Activated T-helper 1 cell treated with anti-CD3 and anti-CD28 coated beads, Interleukin-2, amount 50 U/mL, for 16 hours (primary cell): ENCODE data around the gene GADD45GIP1.
"Not testable (repeated sequence)": the region's sequence is repeated elsewhere in the genome, so short reads cannot be mapped to it uniquely, and the experiment has no call there.

Experiments
- DNase-seq, 2 donors: peaks; one replicate each; pipeline ENCODE4 v3.0.0-alpha.2; 2020; ENCODE audit warnings: low read depth in 1 of 2, low spot score in 1 of 2

Gene GADD45GIP1

DNA sequence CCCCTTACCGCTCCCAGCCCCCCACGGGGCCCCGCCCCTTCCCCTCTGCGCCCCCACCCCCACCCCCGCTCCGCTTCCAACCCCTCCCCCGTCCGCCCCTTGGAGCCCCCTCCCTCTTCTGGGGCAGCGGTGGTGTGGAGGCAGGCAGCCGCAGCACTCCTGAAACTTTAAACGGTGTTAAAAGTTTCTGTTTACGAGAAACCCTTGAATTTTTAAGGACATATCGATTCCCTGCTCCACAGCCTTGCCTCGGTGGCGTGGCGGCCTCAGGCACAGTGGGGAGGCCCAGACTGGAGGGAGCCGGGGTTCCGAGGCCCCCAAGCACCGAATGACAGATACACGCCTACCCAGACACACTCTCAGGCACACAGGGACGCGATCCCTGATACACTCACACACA is 33.4 kb upstream of the GADD45GIP1 start:
- no peak for DNase-seq

DNA sequence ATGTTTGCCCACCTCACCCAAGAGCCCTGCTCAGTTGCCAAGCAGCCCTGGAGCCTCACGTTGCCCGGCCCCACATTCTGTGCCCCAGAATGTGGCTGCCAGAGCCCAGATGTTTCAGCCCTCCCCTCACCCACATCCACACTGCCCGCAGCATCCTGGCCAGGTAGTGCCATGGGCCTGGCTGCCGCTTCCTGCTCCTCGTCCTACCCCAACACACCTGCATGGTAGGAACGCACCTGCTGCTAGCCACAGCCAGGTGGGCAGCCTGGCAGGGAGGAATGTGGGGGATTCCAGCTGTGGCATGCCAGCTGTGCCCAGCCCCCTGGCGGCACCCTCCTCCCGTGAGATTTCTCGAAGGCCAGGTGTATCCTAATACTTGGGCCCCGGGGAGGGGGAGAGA is 30.8 kb upstream of the GADD45GIP1 start:
- DNase-seq = no peak

DNA sequence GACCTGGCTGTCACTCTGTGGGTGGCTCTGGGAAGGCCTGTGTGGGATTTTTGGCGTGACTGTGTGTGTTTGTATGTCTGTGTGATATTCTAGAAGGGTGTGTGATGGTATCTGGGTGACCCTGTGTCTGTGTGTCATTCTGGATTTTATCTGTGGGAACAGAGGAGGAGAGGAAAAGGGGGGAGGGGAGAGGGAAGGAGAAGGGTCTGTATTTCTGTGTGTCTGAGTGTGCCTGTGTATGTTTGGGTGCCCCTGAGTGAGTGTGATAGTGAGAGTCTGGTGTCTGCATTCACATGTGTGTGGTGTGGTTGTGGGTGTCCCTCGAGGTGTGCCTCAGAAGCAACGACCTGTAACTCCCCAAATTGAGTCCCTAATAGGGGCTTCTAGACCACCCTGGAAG is 30.2 kb upstream of the GADD45GIP1 start:
- DNase-seq = no peak

DNA sequence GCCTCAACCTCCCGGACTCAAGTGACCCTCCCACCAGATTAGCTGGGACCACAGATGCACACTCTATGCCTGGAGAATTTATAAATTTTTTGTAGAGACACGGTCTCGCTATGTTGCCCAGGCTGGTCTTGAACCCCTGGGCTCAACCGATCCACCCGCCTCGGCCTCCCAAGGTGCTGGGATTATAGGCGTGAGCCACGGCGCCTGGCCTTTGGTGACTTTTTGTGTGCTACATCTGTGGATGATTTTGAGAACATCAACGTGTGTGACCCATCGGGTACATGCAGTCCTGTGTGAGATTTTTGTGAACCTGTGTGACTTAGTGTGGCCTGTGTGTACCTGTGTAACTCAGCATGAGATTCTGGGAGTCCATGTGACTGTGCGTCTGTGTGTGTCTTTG is 29.7 kb upstream of the GADD45GIP1 start:
- DNase-seq = no peak

DNA sequence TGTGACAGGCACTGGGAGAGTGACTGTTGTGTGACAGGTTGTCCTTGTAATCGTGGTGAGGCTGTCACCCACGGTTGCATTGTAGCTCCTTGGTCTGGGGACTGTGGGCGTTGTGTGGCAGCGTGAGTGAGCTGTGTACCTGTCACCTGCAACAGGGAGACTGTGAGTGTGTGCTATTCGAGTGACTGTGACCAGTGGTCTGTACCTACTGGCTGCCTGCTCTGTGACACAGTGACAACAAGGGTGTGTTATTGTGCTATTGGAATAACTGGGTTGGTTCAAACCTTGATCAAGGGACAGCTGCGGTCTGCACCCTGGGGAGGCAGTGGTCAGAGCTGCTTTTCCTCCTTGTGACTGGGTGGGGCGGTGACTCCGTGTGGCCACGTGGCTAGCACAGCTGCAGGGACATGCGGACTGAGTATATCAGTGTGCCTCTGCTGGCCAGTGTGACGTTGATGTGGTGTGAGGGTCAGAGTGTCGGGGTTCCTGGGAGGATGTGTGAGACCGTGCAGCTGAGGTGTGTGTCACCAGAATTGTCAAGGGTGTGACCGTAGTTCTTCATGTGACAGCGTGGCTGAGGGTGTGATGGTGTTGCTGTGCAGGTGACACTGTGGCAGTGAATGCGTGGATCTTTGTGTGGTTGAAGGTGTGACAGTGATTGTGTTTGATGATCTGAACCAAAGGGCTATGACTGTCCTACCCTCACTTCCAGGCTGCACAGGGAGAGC is 28.2 kb upstream of the GADD45GIP1 start:
- DNase-seq = no peak

DNA sequence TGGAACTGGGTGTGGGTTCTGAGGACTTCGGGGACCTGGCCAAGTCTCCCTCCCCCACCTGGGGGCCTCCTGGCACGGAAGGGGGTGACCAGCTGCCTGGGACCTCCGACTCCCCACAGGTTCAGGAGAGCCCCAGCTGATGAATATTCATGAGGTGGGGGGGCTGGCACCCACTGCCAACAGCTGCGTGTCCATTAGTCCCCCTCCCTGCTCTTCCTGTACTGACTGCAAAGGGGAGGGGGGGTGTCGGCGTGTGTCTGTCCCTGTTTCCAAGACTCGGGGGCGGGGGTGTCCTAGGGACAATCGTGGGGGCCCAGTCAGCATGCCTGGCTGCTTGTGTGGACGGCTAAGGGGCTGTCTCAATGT is 27.6 kb upstream of the GADD45GIP1 start:
- no peak for DNase-seq

DNA sequence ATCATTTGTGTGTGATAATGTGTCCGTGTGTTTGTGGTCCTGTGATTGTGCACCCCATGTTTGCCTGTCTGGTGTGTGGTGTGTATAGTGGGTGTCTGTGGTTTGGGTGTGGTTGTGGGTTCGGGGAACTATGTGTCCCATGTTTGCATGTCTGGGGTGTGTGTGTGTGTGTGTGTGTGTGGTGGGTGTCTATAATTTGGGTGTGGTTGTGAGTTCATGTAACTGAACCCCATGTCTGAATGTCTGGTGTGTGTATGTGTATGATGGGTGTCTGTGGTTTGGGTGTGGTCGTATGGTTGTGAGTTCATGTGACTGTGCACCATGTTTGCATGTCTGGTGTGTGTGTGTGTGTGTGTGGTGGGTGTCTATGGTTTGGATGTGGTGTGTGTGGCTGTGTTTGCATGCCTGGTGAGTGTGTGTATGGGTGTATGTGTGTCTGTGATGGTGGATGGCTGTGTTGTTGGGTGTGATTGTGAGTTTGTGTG is 27.2 kb upstream of the GADD45GIP1 start:
- DNase-seq = no peak

DNA sequence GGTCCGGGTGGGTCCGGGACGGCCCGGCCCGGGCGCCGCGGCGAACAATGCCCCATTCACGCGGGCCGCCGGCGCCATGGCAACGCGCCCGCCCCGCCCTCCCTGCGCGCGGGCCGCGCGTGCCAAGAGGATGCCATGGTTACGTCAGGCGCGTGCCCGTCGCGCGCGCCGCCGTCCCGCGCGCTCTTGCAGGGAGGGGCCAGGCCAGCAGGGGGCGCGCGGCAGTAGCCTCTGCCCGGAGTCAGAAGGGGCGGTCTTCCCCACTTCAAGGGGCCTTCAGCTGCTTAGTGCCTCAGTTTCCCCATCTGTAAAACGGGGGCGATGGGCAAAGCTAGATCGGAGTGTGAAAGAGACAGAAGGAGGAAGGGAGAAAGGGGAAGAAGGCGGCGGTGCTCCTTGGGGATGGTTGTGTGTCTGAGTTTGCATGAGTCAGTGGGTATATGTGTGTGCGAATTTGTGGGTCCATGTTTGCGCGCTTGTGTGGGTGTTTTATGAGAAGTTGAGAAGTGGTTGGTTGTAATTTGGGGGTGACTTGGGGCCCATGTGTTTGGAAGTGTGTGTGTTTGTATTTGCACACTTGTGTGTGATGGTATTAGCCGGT is 26.6 kb upstream of the GADD45GIP1 start:
- peak; percentile 71 to 82 for DNase-seq

DNA sequence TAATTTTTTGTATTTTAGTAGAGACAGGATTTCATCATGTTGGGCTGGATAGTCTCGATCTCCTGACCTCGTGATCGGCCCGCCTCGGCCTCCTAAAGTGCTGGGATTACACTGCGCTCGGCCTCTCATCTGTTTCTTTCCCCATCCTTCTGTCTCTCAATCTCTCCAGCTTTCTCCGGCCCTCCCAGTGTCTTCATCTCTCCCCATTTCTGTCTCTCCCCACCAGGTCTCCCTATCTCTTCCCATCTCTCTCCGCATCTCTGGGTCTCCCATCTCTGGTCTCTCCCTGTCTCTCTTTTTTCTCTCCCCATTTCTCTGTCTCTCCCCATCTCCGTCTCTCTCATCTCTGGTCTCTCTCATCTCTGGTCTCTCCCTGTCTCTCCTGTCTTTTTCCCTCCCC is 26.1 kb upstream of the GADD45GIP1 start:
- no peak for DNase-seq

DNA sequence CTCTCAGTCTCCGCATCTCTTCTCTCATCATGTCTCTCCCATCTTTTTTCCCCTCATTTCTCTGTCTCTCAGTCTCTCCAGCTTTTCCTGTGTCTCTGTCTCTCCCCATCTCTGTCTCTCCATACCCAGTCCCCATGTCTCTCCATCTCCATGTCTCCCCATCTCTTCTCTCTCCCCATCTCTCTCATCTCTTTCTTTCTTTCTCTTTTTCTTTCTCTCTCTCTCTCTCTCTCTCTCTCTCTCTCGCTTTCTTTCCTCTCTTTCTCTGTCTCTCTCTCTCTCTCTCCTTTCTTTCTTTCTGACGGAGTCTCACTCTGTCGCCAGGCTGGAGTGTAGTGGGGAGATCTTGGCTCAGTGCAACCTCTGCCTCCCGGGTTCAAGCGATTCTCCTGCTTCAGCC is 25.6 kb upstream of the GADD45GIP1 start:
- DNase-seq = no peak

DNA sequence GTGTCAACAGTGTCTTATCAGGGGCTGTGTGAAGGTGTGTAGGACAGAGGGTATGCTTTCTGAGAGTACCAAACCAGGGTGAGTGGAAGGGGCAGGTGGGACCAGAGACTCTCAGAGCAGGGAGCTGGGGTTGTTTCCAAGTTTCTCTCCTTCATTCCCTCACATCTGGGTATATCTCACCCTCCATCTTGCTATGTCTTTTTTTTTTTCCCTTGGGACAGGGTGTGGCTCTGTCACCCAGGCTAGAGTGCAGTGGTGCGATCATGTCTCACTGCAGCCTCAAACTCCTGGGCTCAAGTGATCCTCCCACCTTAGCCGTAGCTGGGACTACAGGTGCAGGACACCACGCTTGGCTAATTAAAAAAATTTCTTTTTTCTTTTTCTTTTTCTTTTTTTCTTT is 23.0 kb upstream of the GADD45GIP1 start:
- no peak for DNase-seq

DNA sequence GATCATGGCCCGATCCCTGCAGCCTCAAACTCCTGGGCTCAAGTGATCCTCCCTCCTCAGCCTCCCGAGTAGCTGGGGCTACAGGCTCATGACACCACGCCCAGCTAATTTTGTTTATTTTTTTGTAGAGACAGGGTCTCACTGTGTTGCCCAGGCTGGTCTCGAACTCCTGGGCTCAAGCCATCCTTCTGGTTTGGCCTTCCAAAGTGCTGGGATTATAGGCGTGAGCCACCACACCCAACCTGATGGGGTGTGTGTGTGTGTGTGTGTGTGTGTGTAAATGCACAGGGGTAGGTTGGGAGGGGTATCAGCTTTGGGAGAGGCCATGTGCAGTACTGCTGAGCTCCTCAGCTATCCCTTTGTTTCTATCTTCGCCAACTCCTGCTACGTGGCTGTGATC is 19.1 kb upstream of the GADD45GIP1 start:
- DNase-seq = not testable (repeated sequence)

DNA sequence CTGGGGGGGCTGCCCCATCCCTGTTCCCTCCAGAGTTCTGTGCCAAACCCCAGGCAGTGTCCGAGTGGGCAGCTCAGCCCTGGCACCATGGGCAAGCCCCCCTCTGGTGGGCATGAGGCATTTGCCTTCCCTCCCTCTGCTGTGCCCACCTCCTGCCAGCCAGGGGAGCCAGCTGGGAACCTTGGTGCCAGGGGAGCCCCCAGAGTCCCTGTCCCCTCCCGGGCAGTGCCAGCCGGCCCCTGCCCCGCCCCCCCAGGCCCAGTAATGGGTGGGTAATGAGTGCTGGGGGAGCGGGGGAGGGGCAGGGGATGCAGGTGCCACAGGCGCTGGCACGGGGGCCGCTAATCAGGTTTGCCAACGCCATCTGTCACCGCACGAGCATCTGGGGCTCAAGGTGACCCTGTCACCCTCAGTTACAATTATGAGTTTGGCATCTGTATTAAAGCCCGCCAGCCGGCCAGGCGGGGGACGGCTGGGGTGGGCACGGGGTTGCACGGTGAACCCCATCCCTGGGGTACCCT is 18.3 kb upstream of the GADD45GIP1 start:
- DNase-seq = no peak

DNA sequence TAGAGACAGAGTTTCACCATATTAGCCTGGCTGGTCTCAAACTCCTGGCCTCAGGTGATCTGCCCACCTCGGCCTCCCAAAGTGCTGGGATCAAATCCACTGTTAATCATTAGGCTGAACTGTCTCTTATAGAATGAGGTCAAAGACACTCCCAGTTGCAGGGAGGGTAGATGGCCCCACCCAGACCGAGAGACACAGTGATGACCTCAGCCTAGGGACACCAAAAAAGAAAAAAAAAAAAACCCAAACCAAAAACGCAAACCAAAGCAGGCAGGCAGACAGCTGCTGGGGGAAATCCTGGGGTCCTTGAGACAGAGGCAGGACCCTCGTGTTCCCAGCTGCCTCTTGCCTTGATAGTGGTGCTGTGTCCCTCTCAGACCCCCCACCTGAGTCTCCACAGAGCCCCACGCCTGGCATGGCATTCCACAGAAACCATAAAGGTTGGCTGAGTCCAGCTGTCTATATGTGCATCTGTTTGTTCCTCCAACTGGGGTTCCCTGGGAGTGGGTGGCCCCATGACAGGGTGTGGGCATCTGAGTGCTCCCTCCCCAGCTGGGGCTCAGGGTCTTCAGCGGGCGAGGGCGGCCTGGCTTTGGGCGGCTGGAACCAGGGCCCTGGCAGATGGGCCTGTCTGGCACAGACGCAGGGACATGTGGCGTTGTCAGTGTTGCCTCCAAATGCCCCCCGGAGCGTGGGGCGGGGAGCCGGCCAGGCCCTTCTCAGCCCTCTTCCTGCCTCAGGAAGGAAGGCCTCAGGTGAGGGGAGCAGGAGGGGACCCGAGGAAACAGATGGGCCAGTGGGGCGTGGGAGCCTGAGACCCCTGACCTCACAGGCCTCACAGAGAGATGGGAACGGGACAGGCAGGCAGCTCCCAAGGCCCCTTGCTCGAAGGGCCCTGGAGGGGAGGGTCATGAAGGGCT is 17.5 kb upstream of the GADD45GIP1 start:
- DNase-seq = no peak

DNA sequence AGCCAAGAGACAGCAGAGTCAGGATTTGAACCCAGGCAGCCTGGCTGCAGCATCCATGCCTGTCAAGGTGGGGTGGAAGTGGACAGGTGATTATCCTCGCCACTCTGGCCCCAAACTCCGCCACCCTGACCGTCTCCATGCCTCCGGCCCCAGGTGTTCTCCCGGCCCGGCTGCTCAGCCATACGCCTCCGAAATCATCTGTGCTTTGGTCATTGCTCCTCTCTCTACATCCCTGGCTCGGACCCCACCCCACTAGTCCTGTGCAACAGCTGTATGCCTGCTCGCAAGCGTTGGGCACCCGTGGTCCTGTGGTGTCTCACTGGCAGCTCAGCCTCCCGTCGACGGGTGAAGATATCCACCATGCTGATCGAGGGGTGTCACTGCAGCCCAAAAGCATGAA is 16.2 kb upstream of the GADD45GIP1 start:
- DNase-seq = no peak

DNA sequence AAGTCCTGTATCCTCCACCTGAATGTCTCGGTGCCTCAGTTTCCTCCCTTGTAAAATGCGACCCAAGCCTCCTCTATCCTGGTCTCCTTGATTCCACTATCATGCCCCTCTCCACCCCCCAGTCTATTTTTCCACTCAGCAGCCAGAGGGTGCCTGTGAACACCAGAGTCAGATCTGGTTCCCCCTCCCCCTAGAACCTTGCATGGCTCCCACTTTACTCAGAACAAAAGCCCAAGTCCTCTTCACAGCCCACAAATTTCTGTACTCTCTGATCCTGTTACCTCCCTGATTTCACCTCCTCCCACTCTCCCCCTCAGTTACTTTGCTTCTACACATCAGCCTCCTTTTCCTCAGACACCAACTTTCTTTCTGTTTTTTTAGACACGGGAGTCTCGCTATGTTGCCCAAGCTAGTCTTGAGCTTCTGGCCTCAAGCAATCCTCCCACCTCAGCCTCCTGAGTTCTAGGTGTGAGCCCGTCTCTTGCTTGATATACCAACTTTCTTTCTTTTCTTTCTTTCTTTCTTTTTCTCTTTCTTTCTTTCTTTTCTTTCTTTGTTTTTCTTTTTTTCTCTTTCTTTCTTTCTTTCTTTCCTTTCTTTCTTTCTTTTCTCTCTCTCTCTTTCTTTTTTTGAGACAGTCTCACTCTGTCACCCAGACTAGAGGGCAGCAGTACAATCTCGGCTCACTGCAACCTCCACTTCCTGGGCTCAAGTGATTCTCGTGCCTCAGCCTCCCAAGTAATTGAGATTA is 13.2 kb upstream of the GADD45GIP1 start:
- DNase-seq = no peak

DNA sequence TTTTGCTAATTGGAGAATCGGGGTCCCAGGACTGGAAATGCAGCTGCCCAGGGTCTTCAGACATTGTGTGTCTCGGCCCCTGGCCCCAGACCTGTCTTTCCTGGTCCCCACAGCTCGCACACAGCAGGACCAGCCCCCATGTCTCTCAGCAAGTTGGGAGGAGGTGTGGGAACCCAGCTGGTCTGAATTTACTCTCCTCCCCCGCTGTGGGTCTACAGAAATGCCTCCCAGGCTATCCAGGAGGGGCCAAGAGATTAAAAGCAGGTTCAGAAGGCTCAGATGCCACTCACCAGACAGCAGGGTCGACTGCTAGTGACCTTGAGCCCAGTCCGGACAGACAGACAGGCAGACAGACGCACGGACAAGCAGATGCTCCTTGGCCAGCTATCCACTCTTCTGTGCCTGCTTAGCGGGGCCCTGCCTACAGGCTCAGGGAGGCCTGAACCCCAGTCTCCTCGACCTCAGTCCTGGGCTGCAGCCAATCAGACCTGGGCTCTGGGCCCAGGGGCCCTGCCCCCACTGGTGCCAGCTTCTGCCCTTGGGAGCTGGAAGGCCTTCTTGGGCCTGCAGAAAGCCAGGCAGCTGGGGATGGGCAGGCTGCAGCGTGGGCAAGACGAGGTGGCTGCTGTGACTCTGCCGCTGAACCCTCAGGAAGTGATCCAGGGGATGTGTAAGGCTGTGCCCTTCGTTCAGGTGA is 12.4 kb upstream of the GADD45GIP1 start, which contains the start of gene DAND5:
TSS of gene DAND5 (plus strand) at position 285 of the 697 bp plus-strand sequence. CDS start at position 370, 85 bp downstream.
- no peak for DNase-seq

DNA sequence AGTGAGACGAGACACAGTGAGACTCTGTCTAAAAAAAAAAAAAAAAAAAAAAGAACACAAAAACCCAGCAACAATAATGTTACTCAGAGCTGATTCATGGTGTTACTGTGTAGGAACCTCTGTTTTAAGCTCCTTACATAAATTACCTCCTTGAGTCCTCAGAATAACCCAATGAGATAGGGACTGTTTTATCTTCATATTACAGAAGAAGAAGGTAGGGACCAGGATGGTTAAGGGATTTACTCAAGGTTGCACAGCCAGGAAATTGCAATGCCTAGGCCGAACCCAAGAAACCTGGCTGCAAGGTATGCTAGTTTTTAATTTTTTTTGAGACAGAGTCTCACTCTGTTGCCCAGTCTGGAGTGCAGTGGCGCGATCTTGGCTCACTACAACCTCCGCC is 10.9 kb upstream of the GADD45GIP1 start:
- no peak for DNase-seq

DNA sequence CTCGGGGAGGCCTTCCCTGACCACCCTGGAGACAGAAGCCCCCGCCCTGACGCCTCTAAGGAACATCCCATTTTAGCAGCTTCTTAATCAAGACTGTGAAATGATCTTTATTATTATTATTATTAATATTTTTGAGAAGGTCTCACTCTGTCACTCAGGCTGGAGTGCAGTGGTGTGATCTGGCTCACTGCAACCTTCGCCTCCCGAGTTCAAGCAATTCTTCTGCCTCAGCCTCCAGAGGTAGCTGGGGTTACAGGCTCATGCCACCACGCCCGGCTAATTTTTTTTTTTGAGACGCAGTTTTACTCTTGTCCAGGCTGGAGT is 8.8 kb upstream of the GADD45GIP1 start:
- DNase-seq = no peak

DNA sequence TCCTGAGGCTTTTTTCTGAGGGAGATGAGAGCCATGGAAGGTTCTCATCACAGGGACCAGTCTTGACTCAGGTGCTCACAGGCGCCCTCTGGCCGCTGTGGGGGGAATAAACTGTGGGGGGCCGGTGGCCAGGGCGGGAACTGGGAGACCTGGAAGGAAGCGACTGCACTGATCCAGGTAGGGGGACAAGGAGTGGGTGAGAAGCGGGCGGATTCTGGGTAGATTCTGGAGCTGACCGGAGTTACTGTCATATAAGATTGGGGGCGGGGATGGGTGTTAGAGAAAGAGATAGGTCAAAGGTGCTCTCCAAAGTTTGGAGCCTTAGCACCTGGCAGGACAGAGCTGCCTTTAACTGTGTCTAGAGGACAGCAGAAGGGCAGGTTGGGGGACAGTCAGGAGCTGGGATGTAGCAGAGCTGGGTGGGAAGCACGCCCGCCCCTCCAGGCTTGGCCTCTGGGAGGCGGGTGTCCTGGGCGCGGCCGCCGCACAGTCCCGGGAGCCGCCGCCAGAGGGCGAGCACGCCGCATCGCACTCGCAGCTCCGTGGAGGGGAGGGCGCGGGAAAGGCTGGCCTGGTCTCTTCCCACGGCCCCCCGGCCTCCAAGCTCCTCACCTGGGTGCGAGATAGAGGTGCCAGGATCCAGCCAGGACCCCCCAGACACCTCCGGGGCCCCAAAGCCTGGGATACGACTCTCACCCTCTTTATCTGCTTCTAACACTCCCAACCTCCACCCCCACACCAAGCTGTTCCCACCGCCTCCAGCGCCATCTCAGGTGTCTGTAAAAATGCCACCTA is 8.2 kb upstream of the GADD45GIP1 start:
- DNase-seq = peak; percentile 66 to 72
